GM18520 (cell line): ENCODE data around the gene PLCH1.

Experiments used
- ATAC-seq: cut with Tn5 transposase; IDR thresholded peaks from one replicate; pipeline ENCODE4 v1.9.1; 2021; ENCODE audit not compliant: unreplicated experiment

PLCH1 gene

DNA sequence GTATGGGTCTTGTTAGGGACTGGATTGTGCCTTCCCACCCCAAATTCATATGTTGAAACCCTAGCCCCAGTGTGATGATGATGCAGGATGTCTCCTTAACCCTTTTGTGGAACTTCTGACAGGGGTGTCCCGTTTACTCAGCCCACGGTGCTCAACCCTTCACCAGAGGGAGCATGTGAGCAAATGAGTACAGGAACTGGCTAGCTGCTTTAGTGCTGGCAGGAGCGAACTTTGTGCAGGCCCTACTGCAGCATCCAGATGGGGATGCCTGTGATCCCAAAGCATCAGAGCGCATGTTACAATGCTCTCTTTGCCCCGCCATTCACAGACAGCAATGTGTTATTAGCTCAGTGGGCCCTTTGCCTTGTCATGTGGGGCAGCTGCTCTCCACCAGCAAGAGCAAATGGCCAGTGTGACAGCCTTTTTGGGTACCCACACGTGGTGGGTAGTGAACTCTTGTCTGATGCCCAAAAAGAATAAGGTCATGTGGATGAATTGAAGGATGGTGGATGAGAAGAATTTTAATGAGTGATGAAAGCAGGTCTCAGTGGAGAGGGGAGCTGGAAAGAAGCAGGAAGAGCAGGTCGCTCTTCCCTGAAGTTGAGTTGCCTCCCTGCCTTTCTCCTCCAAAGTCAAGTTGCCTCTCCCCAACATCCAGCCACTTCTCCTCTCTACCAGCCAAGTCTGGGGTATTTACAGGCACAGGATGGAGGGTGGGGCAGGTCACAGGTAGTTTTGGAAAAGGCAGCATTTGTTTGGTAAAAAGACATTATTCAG, 388.1 kb downstream of the PLCH1 start:
- no peak for ATAC-seq

DNA sequence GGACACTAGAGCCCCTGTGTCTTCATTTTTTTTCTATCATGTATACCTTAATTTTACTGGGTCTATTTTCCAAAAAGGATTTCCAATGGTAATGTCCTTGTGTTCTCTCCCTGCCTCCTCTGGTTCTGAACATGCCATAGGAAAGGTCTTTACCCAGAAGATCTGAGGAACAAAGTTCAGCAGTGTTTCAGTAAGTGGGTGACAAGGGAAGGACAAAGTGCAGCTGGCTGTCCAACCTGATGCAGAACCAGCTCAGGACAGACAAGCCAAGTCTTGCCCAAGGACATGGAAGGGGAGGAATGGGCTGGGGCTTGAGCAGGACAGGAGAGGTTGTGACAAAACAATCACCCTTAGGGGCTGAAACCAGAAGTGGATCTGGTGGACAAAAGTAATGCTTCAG, 390.2 kb downstream of the PLCH1 start:
- no peak for ATAC-seq

DNA sequence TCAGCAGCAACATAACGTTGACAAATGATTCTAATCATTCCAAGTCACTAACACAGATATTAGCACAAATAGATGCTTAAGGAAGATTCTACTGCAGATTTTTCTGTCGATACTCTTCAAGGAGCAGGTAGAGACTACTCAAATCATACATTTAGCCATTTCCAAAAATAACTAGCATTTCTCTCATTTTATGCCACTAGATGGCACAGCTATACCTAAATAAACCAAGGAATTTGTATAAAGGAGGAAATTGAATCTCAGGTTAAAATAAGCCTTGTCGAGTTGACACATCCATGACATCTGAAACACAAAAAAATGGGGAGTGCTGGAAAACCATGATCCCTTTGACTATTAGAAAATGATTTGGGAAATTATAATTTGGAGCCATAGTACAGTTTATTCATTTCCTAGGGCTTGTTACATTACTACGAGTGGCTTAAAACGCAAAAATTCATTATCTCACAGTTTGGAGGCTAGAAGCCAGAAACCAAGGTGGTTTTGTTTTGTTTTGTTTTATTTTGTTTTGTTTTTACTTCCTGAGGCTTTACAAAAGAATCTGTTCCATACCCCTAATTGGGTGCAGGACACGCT, 391.9 kb downstream of the PLCH1 start:
- no peak for ATAC-seq

DNA sequence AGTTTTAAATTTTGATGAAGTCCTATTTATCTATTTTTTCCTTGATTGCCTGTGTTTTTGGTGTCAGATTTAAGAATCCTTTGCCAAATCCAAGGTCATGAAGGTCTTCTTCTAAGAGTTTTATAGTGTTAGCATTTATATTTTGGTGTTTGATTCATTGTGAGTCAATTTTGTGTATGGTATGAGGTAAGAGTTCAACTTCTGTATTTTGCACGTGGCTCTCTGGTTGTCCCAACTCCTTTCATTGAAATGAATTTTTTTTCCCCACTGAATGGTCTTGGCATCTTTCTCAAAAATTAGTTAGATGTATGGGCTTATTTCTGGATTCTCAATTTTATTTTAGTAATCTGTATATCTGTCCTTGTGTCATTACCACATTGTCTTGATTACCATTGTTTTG, 394.3 kb downstream of the PLCH1 start:
- ATAC-seq = no peak

DNA sequence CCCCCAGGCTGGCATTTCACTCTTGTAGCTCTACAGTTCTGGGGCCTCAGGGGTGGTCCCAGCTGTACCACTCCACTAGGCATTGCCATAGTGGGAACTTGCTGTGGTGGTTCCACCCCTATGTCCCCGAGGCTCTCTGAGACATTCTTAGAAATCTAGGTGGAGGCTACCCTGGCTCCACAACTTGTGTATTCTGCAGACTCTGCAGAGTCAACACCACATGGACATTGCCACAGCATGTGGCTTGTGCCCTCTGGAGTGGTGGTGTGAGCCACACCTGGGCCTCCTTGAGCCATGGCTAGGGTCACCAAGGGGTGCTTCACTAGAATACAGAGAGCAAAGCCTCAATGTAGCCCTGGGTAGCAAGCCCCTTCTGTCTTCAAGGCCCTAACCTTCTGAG, 397.0 kb downstream of the PLCH1 start:
- ATAC-seq = no peak

DNA sequence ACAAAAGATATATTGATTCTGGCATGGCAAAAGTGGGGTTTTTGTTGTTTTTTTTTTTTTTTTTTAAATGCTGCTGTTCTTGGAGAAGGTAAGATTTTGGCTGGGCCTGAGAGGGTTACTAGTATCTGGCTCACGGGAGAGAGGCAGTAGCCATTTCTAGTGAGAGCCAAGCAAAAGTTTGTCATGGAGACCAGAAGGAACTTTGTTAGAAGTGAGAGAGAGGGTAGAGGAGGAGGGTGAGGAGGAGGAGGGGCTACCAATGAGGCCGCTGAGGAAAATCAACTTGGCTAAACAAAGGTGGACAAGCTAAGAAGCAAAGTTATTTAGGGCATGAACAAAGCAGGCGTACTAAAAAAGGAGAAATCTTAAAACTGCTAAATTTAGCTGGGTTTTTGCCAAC, 402.5 kb downstream of the PLCH1 start:
- no peak for ATAC-seq

DNA sequence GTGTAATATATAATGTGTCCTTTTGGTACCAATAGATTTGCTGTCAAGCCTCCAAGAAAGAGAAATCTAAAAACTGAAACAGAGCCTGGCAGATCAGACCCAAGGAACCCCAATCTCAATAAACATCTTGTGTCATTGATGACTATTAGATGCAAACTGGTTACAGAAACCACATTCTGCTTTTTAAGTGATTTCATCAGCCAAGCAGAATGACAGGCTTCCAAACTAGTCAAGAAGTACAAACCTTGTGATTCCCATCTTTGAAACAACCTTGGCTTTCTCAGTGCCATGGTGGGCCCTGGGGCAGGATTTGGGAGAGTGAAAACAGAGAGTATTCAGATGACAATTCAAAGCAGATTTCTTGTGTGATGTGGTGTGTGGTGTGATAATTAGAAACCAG, 405.8 kb downstream of the PLCH1 start:
- no peak for ATAC-seq

DNA sequence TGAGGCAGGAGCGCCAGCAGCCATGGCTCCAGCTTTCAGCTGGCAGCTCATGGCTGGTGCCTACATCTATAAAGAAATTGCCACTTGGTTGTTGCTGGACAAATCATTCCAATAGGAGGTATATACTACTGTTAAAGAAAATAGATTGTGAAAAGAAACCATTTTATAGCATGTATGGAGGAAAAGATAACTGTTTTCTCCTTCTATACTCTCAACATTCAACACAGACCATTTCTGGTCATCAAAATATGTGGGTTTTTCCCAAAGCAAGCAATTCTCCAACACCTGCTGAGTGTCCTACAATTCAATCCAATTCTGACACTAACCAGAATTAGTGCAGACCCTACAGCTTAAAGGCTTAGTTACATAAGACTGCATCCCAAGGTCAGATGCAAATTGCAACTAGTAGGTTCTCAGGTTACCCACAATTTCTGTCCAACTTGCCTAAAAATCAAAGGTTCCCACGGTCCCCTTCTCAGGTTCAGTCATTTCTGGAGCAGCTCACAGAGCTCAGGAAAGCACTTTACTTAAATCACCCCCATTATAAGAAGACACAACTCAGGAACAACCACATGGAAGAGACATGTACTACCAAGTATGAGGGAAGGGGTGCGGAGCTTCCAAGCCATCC, 409.0 kb downstream of the PLCH1 start:
- no peak for ATAC-seq

DNA sequence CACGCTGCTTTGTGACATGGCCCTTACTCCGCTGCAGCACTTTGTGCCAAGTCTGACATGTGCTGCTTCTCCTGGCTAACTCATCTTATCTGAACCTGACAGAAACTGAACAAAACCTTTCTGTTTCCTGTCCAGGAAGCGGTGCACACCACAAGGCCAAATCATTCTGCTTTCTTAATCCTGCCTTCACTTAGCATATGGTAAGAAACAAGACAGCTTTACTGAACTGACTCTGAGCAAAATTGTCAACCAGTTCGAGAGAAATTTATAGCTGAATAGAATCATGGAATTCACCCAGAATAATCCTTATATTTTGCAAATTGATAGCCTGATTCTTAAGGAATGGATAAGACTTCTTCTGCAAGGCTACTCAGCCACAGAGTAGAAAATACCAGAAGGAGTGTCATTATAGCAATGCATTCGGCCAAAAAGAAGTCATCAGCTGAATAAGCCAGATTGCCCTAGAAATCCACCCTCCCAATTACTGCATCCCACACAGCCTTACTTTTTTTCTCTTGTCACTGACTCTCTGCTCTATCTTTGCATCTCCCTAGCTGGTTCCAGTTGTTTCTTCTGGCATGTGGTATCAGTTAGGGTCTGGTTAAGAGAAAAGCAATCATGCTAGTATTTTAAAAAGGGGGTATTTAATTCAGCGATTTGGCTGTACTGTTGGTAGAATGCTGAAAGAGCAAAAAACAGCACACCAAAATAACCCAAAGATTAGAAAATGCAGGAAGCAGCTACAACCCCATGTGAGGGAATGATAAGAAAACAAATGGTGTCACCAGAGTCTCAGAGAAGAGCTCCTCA, 409.8 kb downstream of the PLCH1 start:
- ATAC-seq = peak; percentile 75

DNA sequence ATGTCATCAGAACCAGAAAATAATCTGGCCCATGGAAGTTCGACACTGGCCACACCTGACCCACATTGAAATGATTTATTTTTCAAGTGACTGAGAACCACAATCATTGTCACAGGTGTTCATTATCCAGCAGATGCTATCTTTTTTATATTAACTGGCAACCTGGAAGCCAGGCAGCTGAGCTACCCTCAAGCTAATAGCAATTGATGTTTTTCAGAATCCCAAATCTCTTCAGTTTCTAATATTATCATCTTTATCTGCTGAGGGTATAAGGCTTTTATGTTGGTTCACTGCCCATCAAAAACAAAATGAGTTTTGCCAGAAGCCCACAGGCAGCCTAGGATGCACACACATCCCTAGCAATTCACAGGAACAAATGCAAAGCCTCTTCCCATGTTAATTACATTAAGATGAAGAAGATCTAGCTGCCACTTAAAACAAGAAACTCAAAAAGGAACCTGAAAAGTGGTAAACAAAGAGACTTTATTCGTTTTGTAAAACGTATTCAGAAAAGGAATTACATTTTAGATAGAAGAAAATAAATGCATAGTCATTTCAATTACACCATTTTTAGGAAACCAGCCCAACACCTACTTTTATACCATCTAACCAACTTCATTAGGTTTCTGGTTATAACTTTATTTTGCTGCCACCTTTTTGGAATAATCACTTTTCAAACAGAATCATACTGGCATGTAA, 410.5 kb downstream of the PLCH1 start:
- ATAC-seq = no peak

DNA sequence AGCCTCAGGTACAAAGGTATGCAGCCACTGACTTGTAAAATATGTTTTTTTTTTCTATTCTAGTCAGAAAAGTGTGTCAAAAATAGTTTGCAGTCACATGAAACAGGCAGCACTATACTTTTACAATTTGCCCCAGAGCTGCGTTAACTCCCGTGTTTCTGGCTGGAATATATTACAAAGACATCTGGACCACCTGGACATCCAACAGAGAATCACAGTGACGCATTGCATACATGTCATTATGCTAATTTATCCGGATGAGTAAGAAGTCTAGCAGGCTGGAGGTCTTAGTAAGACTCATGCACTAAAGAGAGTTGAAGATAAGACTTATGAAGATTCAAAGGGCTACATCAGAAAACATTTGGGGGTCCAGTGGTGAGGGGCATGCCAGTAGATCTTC, 412.2 kb downstream of the PLCH1 start:
- no peak for ATAC-seq

DNA sequence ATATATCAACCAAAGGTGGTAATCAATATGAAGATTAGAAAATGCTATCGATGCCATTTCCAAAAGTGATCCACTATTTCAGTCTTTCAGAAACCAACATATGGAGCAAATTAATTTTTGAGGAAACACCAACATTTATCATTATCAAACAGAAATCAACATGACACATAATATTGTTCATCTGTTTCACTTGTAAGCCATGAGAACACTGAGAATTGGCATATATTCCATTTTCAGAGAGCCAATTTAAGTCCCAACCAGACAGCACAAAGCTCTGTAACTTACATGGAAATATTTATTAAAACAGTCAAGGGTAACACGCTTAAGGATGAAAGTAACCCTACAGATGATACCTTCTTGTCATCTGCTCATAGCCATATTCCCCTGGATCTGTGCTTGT, 413.8 kb downstream of the PLCH1 start:
- no peak for ATAC-seq

DNA sequence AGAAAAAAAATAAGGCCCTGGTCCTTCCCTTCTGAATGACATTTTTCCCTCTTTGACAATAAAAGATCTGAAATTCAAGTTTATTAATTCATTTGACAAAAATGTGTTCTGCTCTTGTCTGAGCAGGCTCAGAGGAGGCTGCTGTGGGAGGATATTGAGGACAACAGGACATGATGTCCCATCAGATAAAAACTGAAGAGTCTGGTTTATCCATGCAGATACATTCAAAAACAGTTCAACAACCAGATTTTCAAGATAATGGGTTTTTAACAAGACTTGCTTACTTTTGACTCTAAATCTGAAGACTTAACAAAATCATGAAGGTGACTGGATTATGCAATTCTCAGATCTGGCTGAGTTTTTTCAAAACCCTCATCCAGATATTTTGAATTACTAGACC, 414.5 kb downstream of the PLCH1 start:
- no peak for ATAC-seq

DNA sequence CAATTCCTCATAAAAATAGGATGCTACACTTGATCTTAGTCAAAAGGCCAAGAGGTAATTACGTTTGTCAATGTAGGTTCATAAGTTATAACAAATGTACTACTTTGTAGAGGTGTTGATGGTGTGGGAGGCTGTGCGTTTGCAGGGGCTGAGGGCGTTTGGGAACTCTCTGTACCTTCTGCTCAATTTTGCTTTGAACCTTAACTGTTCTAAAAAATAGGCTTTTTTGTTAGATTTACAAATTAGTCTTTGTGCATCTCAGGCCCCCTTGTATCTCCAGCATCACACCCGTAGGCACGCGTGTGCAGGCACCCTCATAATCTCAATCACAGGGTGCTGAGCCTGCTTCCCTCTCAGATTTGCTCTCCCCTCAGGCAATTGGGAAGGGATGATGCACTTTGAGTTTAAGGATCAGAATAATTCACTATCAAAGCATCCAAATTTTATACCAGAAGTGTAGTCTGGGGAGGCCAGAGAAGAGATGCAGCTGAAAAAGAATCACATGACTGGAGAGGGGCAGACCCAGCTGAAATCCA, 415.3 kb downstream of the PLCH1 start:
- ATAC-seq = no peak

DNA sequence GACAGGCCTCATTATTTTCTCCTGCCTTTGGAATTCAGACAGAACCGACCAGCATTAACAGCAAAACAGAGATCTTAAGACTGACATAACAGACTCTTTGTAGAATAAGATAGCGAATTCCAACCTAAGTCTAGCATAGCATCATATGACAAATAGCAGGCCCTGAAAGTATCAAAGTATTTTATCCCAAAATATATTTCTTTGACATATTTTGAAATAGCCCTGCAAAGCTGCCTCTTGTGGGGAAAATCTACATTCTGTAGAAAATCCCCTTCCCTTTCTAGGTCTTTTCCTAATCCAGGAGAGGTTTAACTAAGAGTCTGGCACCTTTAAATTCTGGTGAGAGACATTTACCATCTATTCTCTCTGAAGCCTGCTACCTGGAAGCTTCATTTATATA, 417.0 kb downstream of the PLCH1 start:
- no peak for ATAC-seq

DNA sequence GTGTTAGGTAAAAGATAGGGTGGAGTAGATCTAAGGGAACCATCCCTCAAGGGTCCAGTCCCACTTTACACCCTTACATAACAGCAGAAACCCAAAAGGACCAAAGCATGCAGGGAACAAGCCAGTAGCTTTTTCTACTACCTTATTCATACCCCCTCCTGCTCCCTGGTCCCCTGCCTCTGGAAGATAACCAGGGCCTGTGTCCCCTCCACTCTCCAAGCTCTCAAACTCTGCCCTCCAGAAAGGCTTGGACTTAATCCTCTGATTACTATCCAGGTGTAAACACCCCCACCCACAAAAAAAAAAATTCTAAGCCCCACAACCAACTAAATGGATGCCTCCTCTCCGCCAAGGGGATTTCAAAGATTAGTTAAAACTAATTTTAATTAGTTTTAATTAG, 417.4 kb downstream of the PLCH1 start:
- ATAC-seq = no peak

DNA sequence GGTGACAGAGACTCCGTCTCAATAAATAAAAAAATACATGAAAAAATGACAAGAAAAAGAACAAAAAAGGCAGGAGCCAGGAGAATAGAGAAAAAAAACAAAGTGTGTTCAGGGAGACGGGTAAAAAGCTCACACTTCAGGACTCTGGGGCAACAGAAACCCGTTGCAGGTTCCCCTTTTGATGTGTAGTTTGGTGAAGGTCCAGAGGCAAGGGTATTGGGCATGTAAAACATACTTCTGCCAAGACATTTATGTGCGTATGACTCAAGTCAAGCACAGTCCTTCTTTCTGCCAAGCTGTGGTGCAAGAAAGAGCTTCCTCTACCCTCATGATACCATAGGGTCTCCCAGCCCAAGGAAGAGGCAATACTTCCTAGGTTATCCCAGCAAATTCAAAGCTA, 418.0 kb downstream of the PLCH1 start:
- ATAC-seq = no peak

DNA sequence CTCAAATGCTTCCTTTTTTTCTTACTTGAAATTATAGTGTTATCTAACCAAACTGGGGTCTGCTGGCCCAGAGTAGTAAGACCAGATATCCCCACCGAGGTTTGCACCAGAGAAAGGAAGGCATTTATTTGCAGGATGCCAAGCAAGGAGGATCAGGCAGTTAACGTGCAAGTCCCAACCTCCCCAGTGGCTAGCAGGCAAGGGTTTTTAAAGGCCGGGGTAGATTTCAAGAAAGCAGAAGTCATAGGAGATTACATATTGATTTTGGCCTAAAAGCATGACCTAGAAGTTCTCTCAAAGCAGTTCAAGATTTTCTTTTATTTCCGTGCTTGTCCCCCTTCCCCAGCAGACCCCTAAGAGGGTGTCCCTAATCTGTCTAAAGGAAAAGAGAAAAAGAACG, 418.6 kb downstream of the PLCH1 start:
- ATAC-seq = no peak
